HEK293 (cell line): ENCODE measurements around the gene ATAD2B.

ENCODE experiments used
- CTCF ChIA-PET: fragments of 350-600 bp; formaldehyde crosslinking; extraction: SDS; loops from one replicate; lab custom pipeline; 2021; ENCODE audit warnings: antibody characterized with exemption; lab: Yijun Ruan, JAX
- POLR2A ChIA-PET: fragments of 300-600 bp; formaldehyde crosslinking; extraction: SDS; loops from one replicate; lab custom pipeline; 2020; ENCODE audit warnings: antibody characterized with exemption, inconsistent platforms; lab: Yijun Ruan, JAX
- H3K27ac ChIP-seq: fragments of 200-500 bp; sonication (Bioruptor generic); 2 replicates; pipeline ENCODE4 v1.5.1; 2014; ENCODE audit warnings: low read depth, low read length, control low read depth, inconsistent platforms; ENCODE audit errors: extremely low read depth
- H3K36me3 ChIP-seq, 2 experiments: fragments of 200-500 bp in 1 of 2; sonication (Bioruptor generic) in 1 of 2; 1 replicate in 1 of 2; 2 replicates in 1 of 2; pipeline ENCODE4 v1.5.1; 2014 to 2017; ENCODE audit warnings: inconsistent platforms in 2 of 2, low read length in 2 of 2; ENCODE audit not compliant: control insufficient read depth in 2 of 2, insufficient read depth in 1 of 2
- H3K4me1 ChIP-seq: fragments of 200-500 bp; sonication (Bioruptor generic); 2 replicates; pipeline ENCODE4 v1.5.1; 2014; ENCODE audit warnings: mild to moderate bottlenecking, low read length, inconsistent platforms; ENCODE audit not compliant: control insufficient read depth, insufficient read depth
- H3K4me3 ChIP-seq: 2 replicates; pipeline ENCODE4 v1.5.1; 2011; ENCODE audit warnings: low read depth, mild to moderate bottlenecking, control low read depth, low read length, moderate library complexity
- H3K9me3 ChIP-seq: fragments of 200-500 bp; sonication (Bioruptor generic); 2 replicates; pipeline ENCODE4 v1.5.1; 2014; ENCODE audit warnings: low read depth, low read length, inconsistent platforms; ENCODE audit not compliant: control insufficient read depth, insufficient read depth
- FEZF1 ChIP-seq: fragments of 450-650 bp; formaldehyde crosslinking; IDR thresholded peaks from 2 replicates; pipeline ENCODE4 v1.5.1; 2016; ENCODE audit warnings: missing biosample characterization, missing genetic modification characterization
- OVOL3 ChIP-seq: fragments of 450-650 bp; formaldehyde crosslinking; IDR thresholded peaks from 2 replicates; pipeline ENCODE4 v1.5.1; 2016; ENCODE audit warnings: missing biosample characterization, missing genetic modification characterization
- SCRT2 ChIP-seq: fragments of 450-650 bp; formaldehyde crosslinking; IDR thresholded peaks from 2 replicates; pipeline ENCODE4 v1.5.1; 2016; ENCODE audit warnings: missing biosample characterization, missing genetic modification characterization
- SETDB1 ChIP-seq: IDR thresholded peaks from one replicate; pipeline ENCODE4 v1.6.1; 2017; ENCODE audit warnings: mild to moderate bottlenecking, low read length, moderate library complexity, mixed read lengths; ENCODE audit not compliant: insufficient read length
- TCF7L2 ChIP-seq: IDR thresholded peaks from 2 replicates; pipeline ENCODE4 v1.6.1; 2011; ENCODE audit warnings: low read depth, mild to moderate bottlenecking, inconsistent platforms, low read length, moderate library complexity, borderline replicate concordance
- ZNF174 ChIP-seq: fragments of 450-650 bp; formaldehyde crosslinking; IDR thresholded peaks from 2 replicates; pipeline ENCODE4 v1.5.0; 2017; ENCODE audit warnings: missing biosample characterization, mild to moderate bottlenecking, missing genetic modification characterization
- ZNF202 ChIP-seq: fragments of 450-650 bp; formaldehyde crosslinking; IDR thresholded peaks from 2 replicates; pipeline ENCODE4 v1.5.1; 2016; ENCODE audit warnings: missing biosample characterization, missing genetic modification characterization, borderline replicate concordance
- ZNF214 ChIP-seq: fragments of 450-650 bp; formaldehyde crosslinking; IDR thresholded peaks from 2 replicates; pipeline ENCODE4 v1.5.1; 2017; ENCODE audit warnings: missing biosample characterization, mild to moderate bottlenecking, missing genetic modification characterization, borderline replicate concordance
- ZNF221 ChIP-seq: fragments of 450-650 bp; formaldehyde crosslinking; IDR thresholded peaks from 2 replicates; pipeline ENCODE4 v1.5.1; 2017; ENCODE audit warnings: missing biosample characterization, missing genetic modification characterization, borderline replicate concordance
- ZNF350 ChIP-seq: fragments of 450-650 bp; formaldehyde crosslinking; IDR thresholded peaks from 2 replicates; pipeline ENCODE4 v1.5.0; 2017; ENCODE audit warnings: missing biosample characterization, mild to moderate bottlenecking, missing genetic modification characterization
- ZNF426 ChIP-seq: fragments of 450-650 bp; formaldehyde crosslinking; IDR thresholded peaks from 2 replicates; pipeline ENCODE4 v1.5.1; 2017; ENCODE audit warnings: missing biosample characterization, missing genetic modification characterization, mild to moderate bottlenecking, inconsistent platforms, moderate library complexity
- ZNF560 ChIP-seq: fragments of 450-650 bp; formaldehyde crosslinking; IDR thresholded peaks from 2 replicates; pipeline ENCODE4 v1.5.1; 2017; ENCODE audit warnings: missing biosample characterization, missing genetic modification characterization, borderline replicate concordance
- ZNF596 ChIP-seq: fragments of 450-650 bp; IDR thresholded peaks from 2 replicates; pipeline ENCODE4 v1.5.0; 2018; ENCODE audit warnings: missing biosample characterization, mild to moderate bottlenecking, missing genetic modification characterization, moderate library complexity
- TF ChIP-seq, protein P1 (sequence below): fragments of 450-650 bp; formaldehyde crosslinking; IDR thresholded peaks from 2 replicates; pipeline ENCODE4 v1.5.1; 2016; ENCODE audit warnings: missing biosample characterization, missing genetic modification characterization, borderline replicate concordance
- TF ChIP-seq, protein P2 (sequence below): fragments of 450-650 bp; formaldehyde crosslinking; conservative IDR thresholded peaks from 2 replicates; pipeline ENCODE4 v1.5.1; 2016; ENCODE audit warnings: low read depth, missing biosample characterization, missing genetic modification characterization
- TF ChIP-seq, protein P3 (sequence below): fragments of 450-650 bp; formaldehyde crosslinking; IDR thresholded peaks from 2 replicates; pipeline ENCODE4 v1.5.1; 2017; ENCODE audit warnings: missing biosample characterization, missing genetic modification characterization
- TF ChIP-seq, protein P4 (sequence below): fragments of 450-650 bp; formaldehyde crosslinking; IDR thresholded peaks from 2 replicates; pipeline ENCODE4 v1.5.1; 2016; ENCODE audit warnings: missing biosample characterization, missing genetic modification characterization

ATAD2B gene

DNA sequence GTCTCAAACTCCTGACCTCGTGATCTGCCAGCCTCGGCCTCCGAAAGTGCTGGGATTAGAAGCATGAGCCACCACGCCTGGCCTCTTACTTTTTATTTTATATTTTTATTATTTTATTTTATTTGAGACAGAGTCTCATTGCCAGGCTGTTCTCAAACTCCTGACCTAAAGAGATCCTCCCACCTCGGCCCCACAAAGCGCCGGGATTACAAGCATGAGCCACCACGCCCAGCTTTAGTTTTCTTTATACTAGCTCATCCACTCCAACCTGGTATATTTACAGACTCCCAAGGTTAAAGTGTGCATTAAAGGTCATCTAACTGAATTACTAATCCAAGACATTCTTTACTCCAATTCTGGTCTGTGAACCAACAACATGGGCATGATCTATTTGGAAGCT, 26.8 kb downstream of the ATAD2B start (continued):
- TF ChIP-seq FEZF1 (tag by site-specific recombination) (no peak), ZNF174 (tag by site-specific recombination) (no peak)
- TF ChIP-seq, protein P1, sequence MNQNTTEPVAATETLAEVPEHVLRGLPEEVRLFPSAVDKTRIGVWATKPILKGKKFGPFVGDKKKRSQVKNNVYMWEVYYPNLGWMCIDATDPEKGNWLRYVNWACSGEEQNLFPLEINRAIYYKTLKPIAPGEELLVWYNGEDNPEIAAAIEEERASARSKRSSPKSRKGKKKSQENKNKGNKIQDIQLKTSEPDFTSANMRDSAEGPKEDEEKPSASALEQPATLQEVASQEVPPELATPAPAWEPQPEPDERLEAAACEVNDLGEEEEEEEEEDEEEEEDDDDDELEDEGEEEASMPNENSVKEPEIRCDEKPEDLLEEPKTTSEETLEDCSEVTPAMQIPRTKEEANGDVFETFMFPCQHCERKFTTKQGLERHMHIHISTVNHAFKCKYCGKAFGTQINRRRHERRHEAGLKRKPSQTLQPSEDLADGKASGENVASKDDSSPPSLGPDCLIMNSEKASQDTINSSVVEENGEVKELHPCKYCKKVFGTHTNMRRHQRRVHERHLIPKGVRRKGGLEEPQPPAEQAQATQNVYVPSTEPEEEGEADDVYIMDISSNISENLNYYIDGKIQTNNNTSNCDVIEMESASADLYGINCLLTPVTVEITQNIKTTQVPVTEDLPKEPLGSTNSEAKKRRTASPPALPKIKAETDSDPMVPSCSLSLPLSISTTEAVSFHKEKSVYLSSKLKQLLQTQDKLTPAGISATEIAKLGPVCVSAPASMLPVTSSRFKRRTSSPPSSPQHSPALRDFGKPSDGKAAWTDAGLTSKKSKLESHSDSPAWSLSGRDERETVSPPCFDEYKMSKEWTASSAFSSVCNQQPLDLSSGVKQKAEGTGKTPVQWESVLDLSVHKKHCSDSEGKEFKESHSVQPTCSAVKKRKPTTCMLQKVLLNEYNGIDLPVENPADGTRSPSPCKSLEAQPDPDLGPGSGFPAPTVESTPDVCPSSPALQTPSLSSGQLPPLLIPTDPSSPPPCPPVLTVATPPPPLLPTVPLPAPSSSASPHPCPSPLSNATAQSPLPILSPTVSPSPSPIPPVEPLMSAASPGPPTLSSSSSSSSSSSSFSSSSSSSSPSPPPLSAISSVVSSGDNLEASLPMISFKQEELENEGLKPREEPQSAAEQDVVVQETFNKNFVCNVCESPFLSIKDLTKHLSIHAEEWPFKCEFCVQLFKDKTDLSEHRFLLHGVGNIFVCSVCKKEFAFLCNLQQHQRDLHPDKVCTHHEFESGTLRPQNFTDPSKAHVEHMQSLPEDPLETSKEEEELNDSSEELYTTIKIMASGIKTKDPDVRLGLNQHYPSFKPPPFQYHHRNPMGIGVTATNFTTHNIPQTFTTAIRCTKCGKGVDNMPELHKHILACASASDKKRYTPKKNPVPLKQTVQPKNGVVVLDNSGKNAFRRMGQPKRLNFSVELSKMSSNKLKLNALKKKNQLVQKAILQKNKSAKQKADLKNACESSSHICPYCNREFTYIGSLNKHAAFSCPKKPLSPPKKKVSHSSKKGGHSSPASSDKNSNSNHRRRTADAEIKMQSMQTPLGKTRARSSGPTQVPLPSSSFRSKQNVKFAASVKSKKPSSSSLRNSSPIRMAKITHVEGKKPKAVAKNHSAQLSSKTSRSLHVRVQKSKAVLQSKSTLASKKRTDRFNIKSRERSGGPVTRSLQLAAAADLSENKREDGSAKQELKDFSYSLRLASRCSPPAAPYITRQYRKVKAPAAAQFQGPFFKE (tag by site-specific recombination), result no peak

DNA sequence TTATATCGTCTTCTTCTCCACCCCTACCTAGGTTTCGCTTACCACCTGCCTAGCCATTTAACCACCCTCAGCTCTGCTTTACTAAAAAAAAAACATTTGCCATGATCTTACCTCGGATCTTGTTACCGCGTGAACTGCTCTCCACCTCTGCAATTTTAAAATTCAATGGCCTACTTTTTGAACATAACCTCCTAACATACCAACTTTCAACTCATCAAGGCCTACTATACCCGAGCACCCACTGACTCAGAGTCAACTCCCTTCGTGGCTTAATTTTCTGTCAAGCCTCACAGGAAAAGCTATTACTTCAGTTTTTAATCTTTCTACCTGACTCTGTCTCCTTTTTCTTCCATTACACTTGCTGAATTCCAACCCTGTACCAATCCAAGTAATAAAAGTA, 55.7 kb downstream of the ATAD2B start:
- no peaks in the 10 kb centered on the region for H3K9me3 ChIP-seq
- peaks cover 5 to 27% of the 10 kb centered on the region in 2 experiments for H3K36me3 ChIP-seq
- POLR2A ChIA-PET, result no interaction called here
- H3K4me1 ChIP-seq, result no peaks in the 10 kb centered on the region
- H3K27ac ChIP-seq, result no peak overlapping the region
- CTCF ChIA-PET, result no interaction called here
- H3K4me3 ChIP-seq, result no peak overlapping the region
- TF ChIP-seq ZNF350 (tag by site-specific recombination), result no peak

DNA sequence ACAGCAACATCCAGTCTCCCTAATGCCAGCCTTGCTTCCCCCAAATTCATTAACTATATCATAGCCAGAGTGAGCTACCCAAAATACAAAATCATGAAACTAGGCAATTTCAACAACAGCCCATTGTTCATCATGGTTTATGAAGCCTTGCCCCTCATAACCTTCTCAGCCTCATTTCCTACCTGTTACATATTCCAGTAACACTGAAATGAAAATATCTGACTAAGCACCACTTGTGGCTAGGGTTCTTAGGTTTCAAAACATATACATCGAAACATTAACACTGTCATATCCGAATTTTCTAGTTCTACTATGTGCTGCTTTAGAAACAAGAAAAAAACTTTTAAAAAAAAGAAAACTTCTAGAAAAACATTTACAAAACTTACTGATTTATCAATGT, 59.5 kb downstream of the ATAD2B start:
- Histone ChIP-seq H3K4me3 (no peak overlapping the region), H3K4me1 (no peaks in the 10 kb centered on the region), H3K9me3 (no peaks in the 10 kb centered on the region), H3K36me3 (peaks cover 15 to 24% of the 10 kb centered on the region in 2 experiments), H3K27ac (no peak overlapping the region)
- ChIA-PET POLR2A (no interaction called here), CTCF (no interaction called here)
- TF ChIP-seq SCRT2 (tag by site-specific recombination) (peak; percentile 76), ZNF214 (tag by site-specific recombination) (no peak)
- TF ChIP-seq, protein P2, sequence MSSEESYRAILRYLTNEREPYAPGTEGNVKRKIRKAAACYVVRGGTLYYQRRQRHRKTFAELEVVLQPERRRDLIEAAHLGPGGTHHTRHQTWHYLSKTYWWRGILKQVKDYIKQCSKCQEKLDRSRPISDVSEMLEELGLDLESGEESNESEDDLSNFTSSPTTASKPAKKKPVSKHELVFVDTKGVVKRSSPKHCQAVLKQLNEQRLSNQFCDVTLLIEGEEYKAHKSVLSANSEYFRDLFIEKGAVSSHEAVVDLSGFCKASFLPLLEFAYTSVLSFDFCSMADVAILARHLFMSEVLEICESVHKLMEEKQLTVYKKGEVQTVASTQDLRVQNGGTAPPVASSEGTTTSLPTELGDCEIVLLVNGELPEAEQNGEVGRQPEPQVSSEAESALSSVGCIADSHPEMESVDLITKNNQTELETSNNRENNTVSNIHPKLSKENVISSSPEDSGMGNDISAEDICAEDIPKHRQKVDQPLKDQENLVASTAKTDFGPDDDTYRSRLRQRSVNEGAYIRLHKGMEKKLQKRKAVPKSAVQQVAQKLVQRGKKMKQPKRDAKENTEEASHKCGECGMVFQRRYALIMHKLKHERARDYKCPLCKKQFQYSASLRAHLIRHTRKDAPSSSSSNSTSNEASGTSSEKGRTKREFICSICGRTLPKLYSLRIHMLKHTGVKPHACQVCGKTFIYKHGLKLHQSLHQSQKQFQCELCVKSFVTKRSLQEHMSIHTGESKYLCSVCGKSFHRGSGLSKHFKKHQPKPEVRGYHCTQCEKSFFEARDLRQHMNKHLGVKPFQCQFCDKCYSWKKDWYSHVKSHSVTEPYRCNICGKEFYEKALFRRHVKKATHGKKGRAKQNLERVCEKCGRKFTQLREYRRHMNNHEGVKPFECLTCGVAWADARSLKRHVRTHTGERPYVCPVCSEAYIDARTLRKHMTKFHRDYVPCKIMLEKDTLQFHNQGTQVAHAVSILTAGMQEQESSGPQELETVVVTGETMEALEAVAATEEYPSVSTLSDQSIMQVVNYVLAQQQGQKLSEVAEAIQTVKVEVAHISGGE (tag by site-specific recombination), result no peak

DNA sequence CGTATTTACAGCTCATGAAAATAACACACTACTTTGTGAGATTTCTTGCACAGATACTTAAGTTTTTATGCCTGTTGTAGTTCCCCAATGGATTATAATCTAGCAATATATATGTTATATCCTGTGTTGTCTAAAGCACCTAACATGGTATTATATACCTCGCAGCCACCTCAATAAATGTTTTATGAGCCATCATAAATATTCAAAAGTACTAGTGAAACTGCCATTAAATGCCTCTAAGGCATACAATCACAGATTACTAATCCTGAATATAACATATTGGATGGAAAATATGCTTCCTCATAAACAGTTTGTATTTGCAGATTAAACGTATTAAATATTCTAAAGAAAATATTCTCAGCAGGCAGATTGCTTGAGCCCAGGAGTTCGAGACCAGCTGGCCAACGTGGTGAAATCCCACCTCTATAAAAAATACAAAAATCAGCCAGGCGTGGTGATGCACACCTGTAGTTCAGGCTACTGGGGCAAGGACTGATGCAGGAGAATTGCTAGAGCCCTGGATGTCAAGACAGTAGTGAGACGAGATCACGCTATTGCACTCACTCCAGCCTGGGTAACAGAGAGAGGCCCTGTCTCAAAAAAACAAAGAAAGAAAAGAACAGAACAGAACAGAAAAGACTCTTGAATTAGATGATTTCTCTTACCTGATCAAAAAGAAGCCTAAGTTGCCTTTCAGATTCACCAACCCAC, 64.1 kb downstream of the ATAD2B start:
- peaks cover 17 to 18% of the 10 kb centered on the region in 2 experiments for H3K36me3 ChIP-seq
- no peaks in the 10 kb centered on the region for H3K4me1 ChIP-seq
- H3K4me3 ChIP-seq, result no peak overlapping the region
- no peaks in the 10 kb centered on the region for H3K9me3 ChIP-seq
- POLR2A ChIA-PET, result no interaction called here
- CTCF ChIA-PET, result interaction anchor here (0.6 to 0.7 kb wide), 3 partner anchors 41 to 920 kb away, joined by 3 to 4 read pairs (median 4); no protein-coding TSS in a partner anchor
- H3K27ac ChIP-seq, result no peak overlapping the region
- TF ChIP-seq FEZF1 (tag by site-specific recombination) (peak; percentile 40; the same call in 1 of the 2 replicates), ZNF560 (no peak), SETDB1 (no peak), ZNF596 (no peak), ZNF202 (tag by site-specific recombination) (no peak), ZNF221 (tag by site-specific recombination) (no peak), OVOL3 (tag by site-specific recombination) (no peak), TCF7L2 (no peak), ZNF426 (tag by site-specific recombination) (no peak)
- TF ChIP-seq, protein P3, sequence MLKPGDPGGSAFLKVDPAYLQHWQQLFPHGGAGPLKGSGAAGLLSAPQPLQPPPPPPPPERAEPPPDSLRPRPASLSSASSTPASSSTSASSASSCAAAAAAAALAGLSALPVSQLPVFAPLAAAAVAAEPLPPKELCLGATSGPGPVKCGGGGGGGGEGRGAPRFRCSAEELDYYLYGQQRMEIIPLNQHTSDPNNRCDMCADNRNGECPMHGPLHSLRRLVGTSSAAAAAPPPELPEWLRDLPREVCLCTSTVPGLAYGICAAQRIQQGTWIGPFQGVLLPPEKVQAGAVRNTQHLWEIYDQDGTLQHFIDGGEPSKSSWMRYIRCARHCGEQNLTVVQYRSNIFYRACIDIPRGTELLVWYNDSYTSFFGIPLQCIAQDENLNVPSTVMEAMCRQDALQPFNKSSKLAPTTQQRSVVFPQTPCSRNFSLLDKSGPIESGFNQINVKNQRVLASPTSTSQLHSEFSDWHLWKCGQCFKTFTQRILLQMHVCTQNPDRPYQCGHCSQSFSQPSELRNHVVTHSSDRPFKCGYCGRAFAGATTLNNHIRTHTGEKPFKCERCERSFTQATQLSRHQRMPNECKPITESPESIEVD (tag by site-specific recombination), result peak; percentile 76
- TF ChIP-seq, protein P4, sequence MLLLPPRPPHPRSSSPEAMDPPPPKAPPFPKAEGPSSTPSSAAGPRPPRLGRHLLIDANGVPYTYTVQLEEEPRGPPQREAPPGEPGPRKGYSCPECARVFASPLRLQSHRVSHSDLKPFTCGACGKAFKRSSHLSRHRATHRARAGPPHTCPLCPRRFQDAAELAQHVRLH (tag by site-specific recombination), result peak; percentile 82
